OCI-LY7 (cell line): ENCODE measurements around the gene PPP1R11. TPM values are rescaled to one million over a fixed set of nuclear protein-coding genes. Genes with fewer than 3 reads are reported as not detected.
"Not testable (repeated sequence)": the region's sequence is repeated elsewhere in the genome, so short reads cannot be mapped to it uniquely, and the experiment has no call there.

Experiments
- BruUV-seq: library from RNA; stranded (reverse); fragments of 400-500 nt; replicated peaks from 2 replicates; lab custom pipeline; 2021; lab: Mats Ljungman, UMichigan
- CTCF ChIA-PET: fragments of 300-600 bp; sonication (Branson Sonifier 250); formaldehyde crosslinking; loops from one replicate; lab custom pipeline; 2022; ENCODE audit warnings: antibody characterized with exemption; ENCODE audit not compliant: unreplicated experiment; lab: Charles Lee
- POLR2A ChIA-PET: fragments of 300-600 bp; sonication (Branson Sonifier 250); formaldehyde crosslinking; loops from one replicate; lab custom pipeline; 2022; ENCODE audit warnings: antibody characterized with exemption; lab: Charles Lee
- DNase-seq: peaks from one replicate; pipeline ENCODE4 v3.0.0-alpha.2; 2015; ENCODE audit warnings: low spot score
- H2AFZ ChIP-seq: fragments of 200-600 bp; sonication (generic), shearing (Covaris generic); 2 replicates; pipeline ENCODE4 v1.6.1; 2014; ENCODE audit warnings: mild to moderate bottlenecking, antibody characterized with exemption, low read length, moderate library complexity
- H3K27ac ChIP-seq: fragments of 200-600 bp; sonication (generic); 2 replicates; pipeline ENCODE4 v1.5.1; 2014; ENCODE audit warnings: mixed run types, low read depth, mild to moderate bottlenecking, moderate library complexity, low read length, inconsistent platforms; ENCODE audit not compliant: poor library complexity, severe bottlenecking
- H3K36me3 ChIP-seq: fragments of 200-600 bp; sonication (generic); 2 replicates; pipeline ENCODE4 v1.6.1; 2014; ENCODE audit warnings: mild to moderate bottlenecking, antibody characterized with exemption, low read length, moderate library complexity, mixed read lengths; ENCODE audit not compliant: insufficient read depth
- H3K4me1 ChIP-seq: fragments of 200-600 bp; sonication (generic); 2 replicates; pipeline ENCODE4 v1.5.1; 2014; ENCODE audit warnings: mild to moderate bottlenecking, low read length; ENCODE audit not compliant: insufficient read depth, poor library complexity, severe bottlenecking
- H3K4me2 ChIP-seq: fragments of 200-600 bp; sonication (generic); 2 replicates; pipeline ENCODE4 v1.6.1; 2014; ENCODE audit warnings: mild to moderate bottlenecking, low read length
- H3K4me3 ChIP-seq: fragments of 200-600 bp; sonication (generic); 2 replicates; pipeline ENCODE4 v1.5.1; 2014; ENCODE audit warnings: mild to moderate bottlenecking, low read depth, low read length; ENCODE audit not compliant: poor library complexity, severe bottlenecking
- H3K79me2 ChIP-seq: fragments of 200-600 bp; sonication (generic); 2 replicates; pipeline ENCODE4 v1.6.1; 2016; ENCODE audit warnings: low read depth, mild to moderate bottlenecking, low read length, moderate library complexity, mixed read lengths; ENCODE audit not compliant: insufficient read depth
- H3K9me2 ChIP-seq: fragments of 200-600 bp; sonication (generic); 2 replicates; pipeline ENCODE4 v1.6.1; 2016; ENCODE audit warnings: mild to moderate bottlenecking, low read length, mixed read lengths; ENCODE audit not compliant: insufficient read depth
- H3K9me3 ChIP-seq: fragments of 200-600 bp; sonication (generic); 2 replicates; pipeline ENCODE4 v1.6.1; 2014; ENCODE audit warnings: mild to moderate bottlenecking, mixed run types, low read length, mixed read lengths
- H4K20me1 ChIP-seq: fragments of 200-600 bp; sonication (generic); 2 replicates; pipeline ENCODE4 v1.6.1; 2014; ENCODE audit warnings: mild to moderate bottlenecking, antibody characterized with exemption, low read length, moderate library complexity, mixed read lengths; ENCODE audit not compliant: insufficient read depth
- EZH2phosphoT487 ChIP-seq: fragments of 200-600 bp; sonication (generic); IDR thresholded peaks from 2 replicates; pipeline ENCODE4 v1.6.1; 2018; ENCODE audit warnings: low read depth, borderline replicate concordance, mild to moderate bottlenecking, mixed run types, antibody characterized with exemption, low read length, moderate library complexity, mixed read lengths
- intact Hi-C: fragments of 100-400 bp; cut with micrococcal nuclease; formaldehyde crosslinking; loops from one replicate; pipeline ENCODE4 v1.10.0; 2022; ENCODE audit not compliant: unreplicated experiment
- total RNA-seq, 2 experiments: library from RNA; depleted of rRNA in 1 of 2; stranded (reverse); fragments of >200 nt in 1 of 2; shearing (Covaris generic) in 1 of 2; gene quantifications; 2 replicates each; pipeline ENCODE4 v1.2.3, GENCODE V29; 2014 to 2022
- TF ChIP-seq, protein P1 (sequence below): fragments of 200-600 bp; sonication (generic); conservative IDR thresholded peaks from 2 replicates; pipeline ENCODE4 v1.5.1; 2014; ENCODE audit warnings: mild to moderate bottlenecking, antibody characterized with exemption, low read length, moderate library complexity, mixed read lengths

PPP1R11 gene
- total RNA-seq, 2 experiments from 2014 or later, result 30.6 to 36.5 TPM

DNA sequence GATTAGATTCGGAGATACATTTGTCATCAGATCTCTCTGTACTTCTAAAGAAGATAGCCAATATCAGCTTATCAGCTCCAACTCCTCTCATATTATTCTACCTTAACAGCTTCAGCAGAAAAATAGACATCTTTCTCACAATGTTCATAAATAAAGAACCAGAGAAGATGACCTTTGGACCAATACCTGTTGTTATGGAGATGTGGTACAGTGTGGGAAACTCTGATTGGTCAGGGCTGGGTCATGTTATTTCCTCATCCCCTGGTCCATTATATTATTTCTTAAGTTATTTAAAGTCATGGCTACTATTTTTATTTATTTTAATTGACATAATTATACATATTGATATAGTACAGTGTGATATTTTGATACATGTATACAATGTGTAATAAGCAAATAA lies 41.8 kb upstream of the PPP1R11 start:
- DNase-seq, result no peak
- Histone ChIP-seq H3K79me2 (no peaks in the 10 kb centered on the region), H3K4me3 (no peak overlapping the region), H3K4me1 (peaks cover 5% of the 10 kb centered on the region), H3K9me3 (no peaks in the 10 kb centered on the region), H2AFZ (no peak overlapping the region), H3K36me3 (no peaks in the 10 kb centered on the region), H3K4me2 (no peak overlapping the region), H3K27ac (no peak overlapping the region), H3K9me2 (no peaks in the 10 kb centered on the region), H4K20me1 (no peaks in the 10 kb centered on the region)
- TF ChIP-seq EZH2phosphoT487, result no peak
- TF ChIP-seq, protein P1, sequence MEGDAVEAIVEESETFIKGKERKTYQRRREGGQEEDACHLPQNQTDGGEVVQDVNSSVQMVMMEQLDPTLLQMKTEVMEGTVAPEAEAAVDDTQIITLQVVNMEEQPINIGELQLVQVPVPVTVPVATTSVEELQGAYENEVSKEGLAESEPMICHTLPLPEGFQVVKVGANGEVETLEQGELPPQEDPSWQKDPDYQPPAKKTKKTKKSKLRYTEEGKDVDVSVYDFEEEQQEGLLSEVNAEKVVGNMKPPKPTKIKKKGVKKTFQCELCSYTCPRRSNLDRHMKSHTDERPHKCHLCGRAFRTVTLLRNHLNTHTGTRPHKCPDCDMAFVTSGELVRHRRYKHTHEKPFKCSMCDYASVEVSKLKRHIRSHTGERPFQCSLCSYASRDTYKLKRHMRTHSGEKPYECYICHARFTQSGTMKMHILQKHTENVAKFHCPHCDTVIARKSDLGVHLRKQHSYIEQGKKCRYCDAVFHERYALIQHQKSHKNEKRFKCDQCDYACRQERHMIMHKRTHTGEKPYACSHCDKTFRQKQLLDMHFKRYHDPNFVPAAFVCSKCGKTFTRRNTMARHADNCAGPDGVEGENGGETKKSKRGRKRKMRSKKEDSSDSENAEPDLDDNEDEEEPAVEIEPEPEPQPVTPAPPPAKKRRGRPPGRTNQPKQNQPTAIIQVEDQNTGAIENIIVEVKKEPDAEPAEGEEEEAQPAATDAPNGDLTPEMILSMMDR, result no peak
- intact Hi-C loops, result no loop called here
- CTCF ChIA-PET, result no interaction called here
- POLR2A ChIA-PET, result no interaction called here
- no TSS peak for BruUV-seq

DNA sequence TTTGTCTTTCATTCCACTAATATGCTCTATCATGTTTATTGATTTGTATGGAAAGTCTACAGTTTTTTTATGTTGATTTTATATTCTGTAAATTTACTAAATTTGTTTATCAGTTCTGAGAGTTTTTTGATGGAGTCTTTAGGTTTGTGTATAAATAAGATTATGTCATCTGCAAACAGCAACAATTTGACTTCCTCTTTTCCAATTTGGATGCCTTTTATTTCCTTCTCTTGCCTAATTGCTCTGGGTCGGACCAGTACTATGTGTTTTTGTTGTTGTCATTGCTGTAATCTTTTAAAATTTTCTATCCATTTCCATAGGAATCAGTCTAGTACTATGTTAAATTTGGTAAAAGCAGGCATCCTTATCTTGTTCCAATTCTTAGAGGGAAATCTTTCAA lies 37.4 kb upstream of the PPP1R11 start:
- Histone ChIP-seq H3K27ac (no peak overlapping the region), H3K79me2 (no peaks in the 10 kb centered on the region), H4K20me1 (no peaks in the 10 kb centered on the region), H2AFZ (no peak overlapping the region), H3K4me2 (no peak overlapping the region), H3K4me1 (no peaks in the 10 kb centered on the region), H3K36me3 (no peaks in the 10 kb centered on the region), H3K4me3 (no peak overlapping the region), H3K9me3 (no peaks in the 10 kb centered on the region), H3K9me2 (no peaks in the 10 kb centered on the region)
- intact Hi-C loops, result no loop called here
- ChIA-PET POLR2A (no interaction called here), CTCF (no interaction called here)
- no peak for DNase-seq
- BruUV-seq, result no TSS peak
- TF ChIP-seq, protein P1, result no peak
- TF ChIP-seq EZH2phosphoT487, result no peak

DNA sequence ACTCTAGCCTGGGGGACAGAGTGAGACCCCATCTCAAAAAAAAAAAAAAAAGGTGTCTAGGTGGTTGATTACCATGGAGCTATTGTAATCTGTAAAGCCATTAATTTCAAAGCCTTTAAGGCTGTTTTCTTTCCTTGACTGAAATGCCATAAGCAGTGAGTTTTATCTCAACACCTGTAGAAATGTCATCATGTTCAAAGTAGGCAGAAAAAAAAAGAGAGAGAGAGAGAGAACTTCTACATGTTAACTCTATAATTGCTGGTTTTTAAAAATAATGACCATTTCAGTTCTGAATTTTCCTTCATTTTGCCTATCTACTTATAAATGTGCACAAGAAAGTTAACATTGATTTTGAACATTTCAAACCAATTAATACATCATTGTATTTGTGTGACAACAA lies 35.6 kb upstream of the PPP1R11 start:
- BruUV-seq, result no TSS peak

DNA sequence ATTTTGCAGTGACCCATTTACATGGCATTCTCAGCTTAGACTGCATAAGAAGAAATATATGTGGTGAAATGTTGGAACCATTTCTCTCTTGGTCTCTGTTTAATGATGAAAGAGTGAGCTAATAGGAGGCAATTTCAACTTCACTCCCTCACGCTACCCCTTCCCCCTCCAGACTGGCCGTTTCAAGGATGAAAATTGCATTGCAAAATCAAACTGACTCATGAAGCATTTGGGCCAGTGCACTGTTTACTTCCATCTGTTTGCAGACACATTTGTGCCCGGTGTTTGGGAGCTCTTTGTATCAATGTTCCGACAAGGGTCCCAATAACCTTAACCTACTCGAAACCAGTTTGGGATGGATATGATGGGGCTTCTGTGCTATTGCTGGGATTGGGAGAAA lies 33.6 kb upstream of the PPP1R11 start:
- H4K20me1 ChIP-seq, BruUV-seq: not testable (repeated sequence)

More for the DNA sequence above, 35.6 kb upstream of the PPP1R11 start:
- CTCF ChIA-PET, result no interaction called here
- no peak overlapping the region for H2AFZ ChIP-seq
- H3K4me2 ChIP-seq, result no peak overlapping the region
- POLR2A ChIA-PET, result no interaction called here
- H3K9me3 ChIP-seq, result no peaks in the 10 kb centered on the region
- H3K36me3 ChIP-seq, result no peaks in the 10 kb centered on the region
- H3K4me3 ChIP-seq, result no peak overlapping the region
- no peaks in the 10 kb centered on the region for H4K20me1 ChIP-seq
- H3K79me2 ChIP-seq, result no peaks in the 10 kb centered on the region
- DNase-seq, result no peak
- no peak overlapping the region for H3K27ac ChIP-seq
- TF ChIP-seq EZH2phosphoT487, result no peak
- no peaks in the 10 kb centered on the region for H3K9me2 ChIP-seq
- intact Hi-C loops, result no loop called here
- no peaks in the 10 kb centered on the region for H3K4me1 ChIP-seq

More for the DNA sequence above, 33.6 kb upstream of the PPP1R11 start:
- POLR2A ChIA-PET, H3K4me3 ChIP-seq, H3K27ac ChIP-seq, H3K9me3 ChIP-seq, H3K36me3 ChIP-seq, H3K9me2 ChIP-seq, H2AFZ ChIP-seq, H3K4me2 ChIP-seq, DNase-seq, H3K4me1 ChIP-seq, H3K79me2 ChIP-seq, intact Hi-C loops, CTCF ChIA-PET: not testable (repeated sequence)
